ENCODE results near the gene LRRC4C. TPM values are rescaled to one million over a fixed set of nuclear protein-coding genes. Genes with fewer than 3 reads are reported as not detected.

Gene LRRC4C
- total RNA-seq, 1 donor from 2014 or later, result not detected

GRCh38 chr11:41307296-41308080, 152.0 kb downstream of the LRRC4C start:
- Histone ChIP-seq H3K27ac (no peak overlapping the region), H3K9me3 (no peaks in the 10 kb centered on the region), H3K27me3 (no peaks in the 10 kb centered on the region), H3K4me3 (no peak overlapping the region), H3K4me1 (no peaks in the 10 kb centered on the region), H3K36me3 (no peaks in the 10 kb centered on the region)
- intact Hi-C loops (cut with DNase I), result no loop called here
- no peak for TF ChIP-seq CTCF (IDR thresholded peaks at IDR 0.05)
- DNase-seq (ENCODE audit: low spot score in 2 of 2), result no peak

DNA sequence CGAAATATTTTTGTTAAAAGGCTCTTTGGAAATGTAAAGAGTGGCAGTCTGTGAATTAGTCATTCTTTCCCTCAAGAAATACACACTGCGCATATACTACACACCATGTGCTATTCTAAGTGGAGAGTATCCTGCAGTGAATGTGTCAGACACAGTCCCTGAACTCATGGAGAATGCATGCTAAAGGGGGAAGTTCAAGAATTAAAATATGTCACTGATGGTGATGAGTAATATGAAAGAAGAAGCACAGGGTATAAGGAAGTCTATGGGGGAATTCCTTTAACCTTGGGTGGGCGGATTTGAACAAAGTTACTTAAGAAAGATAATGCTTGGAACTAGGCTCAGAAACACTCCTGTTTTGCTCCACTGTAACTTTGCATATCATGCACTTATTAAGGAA, 153.0 kb downstream of the LRRC4C start:
- H3K9me3 ChIP-seq, result no peaks in the 10 kb centered on the region
- H3K4me3 ChIP-seq, result no peak overlapping the region
- no peak for DNase-seq (ENCODE audit: low spot score in 2 of 2)
- no peaks in the 10 kb centered on the region for H3K27me3 ChIP-seq
- no peak for TF ChIP-seq CTCF (IDR thresholded peaks at IDR 0.05)
- intact Hi-C loops (cut with DNase I), result no loop called here
- no peak overlapping the region for H3K27ac ChIP-seq
- no peaks in the 10 kb centered on the region for H3K36me3 ChIP-seq
- H3K4me1 ChIP-seq, result no peaks in the 10 kb centered on the region

DNA sequence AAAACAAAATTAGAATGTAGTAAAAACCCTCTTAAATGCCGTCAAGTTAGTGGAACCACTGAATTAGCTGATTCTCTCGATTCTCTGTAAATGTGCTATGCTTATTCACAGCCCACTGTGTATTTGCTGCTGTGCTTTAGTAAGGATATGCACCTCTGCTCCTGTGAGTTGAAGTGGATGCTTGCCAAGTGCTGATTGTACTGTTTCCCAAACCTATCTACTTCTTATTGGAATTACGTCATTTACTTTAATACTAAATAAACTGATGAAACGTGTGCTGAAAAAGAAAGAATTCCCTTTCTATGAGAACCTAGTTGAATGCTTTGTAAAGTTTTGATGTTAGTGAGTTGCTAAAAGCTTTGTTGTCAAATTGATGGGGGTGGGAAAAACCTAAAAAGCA, 158.4 kb downstream of the LRRC4C start:
- TF ChIP-seq CTCF (IDR thresholded peaks at IDR 0.05), result no peak
- no peak overlapping the region for H3K27ac ChIP-seq
- no peaks in the 10 kb centered on the region for H3K36me3 ChIP-seq
- no peak for DNase-seq (ENCODE audit: low spot score in 2 of 2)
- no peaks in the 10 kb centered on the region for H3K9me3 ChIP-seq
- no peak overlapping the region for H3K4me3 ChIP-seq
- no peaks in the 10 kb centered on the region for H3K4me1 ChIP-seq
- intact Hi-C loops (cut with DNase I), result no loop called here
- no peaks in the 10 kb centered on the region for H3K27me3 ChIP-seq

GRCh38 chr11:41289408-41289807, 170.0 kb downstream of the LRRC4C start:
- H3K4me1 ChIP-seq, result no peaks in the 10 kb centered on the region
- no peak for DNase-seq (ENCODE audit: low spot score in 2 of 2)
- no peaks in the 10 kb centered on the region for H3K9me3 ChIP-seq
- H3K27me3 ChIP-seq, result no peaks in the 10 kb centered on the region
- intact Hi-C loops (cut with DNase I), result no loop called here
- no peak for TF ChIP-seq CTCF (IDR thresholded peaks at IDR 0.05)
- H3K36me3 ChIP-seq, result no peaks in the 10 kb centered on the region
- H3K4me3 ChIP-seq, result no peak overlapping the region
- no peak overlapping the region for H3K27ac ChIP-seq

DNA sequence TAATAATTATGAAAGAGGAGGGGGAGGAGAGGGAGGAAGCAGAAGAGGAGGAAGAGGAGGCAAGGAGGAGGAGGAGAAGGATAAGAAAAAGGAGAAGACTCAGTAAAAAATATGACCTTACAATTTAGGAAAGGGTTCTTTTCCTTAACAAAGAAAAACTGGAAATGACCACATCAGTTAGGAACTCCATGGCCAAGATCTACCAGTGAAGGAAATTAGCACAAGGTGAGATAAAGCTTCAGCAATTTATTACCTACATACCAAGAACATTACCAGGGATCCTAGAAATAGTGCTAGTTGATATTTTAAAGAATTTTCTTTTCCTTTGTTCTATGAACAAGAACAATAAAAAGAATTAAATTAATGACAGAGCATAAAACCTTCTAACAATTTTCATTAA, 172.7 kb downstream of the LRRC4C start:
- H3K36me3 ChIP-seq, result no peaks in the 10 kb centered on the region
- no peak overlapping the region for H3K27ac ChIP-seq
- H3K9me3 ChIP-seq, result no peaks in the 10 kb centered on the region
- H3K4me1 ChIP-seq, result no peaks in the 10 kb centered on the region
- H3K27me3 ChIP-seq, result no peaks in the 10 kb centered on the region
- H3K4me3 ChIP-seq, result no peak overlapping the region
- intact Hi-C loops (cut with DNase I), result no loop called here
- no peak for DNase-seq (ENCODE audit: low spot score in 2 of 2)
- TF ChIP-seq CTCF (IDR thresholded peaks at IDR 0.05), result no peak

Data from ascending aorta (tissue), 2 donors.